GM23338 (cell line): ENCODE measurements around the gene BEND4. TPM values are rescaled to one million over a fixed set of nuclear protein-coding genes. Genes with fewer than 3 reads are reported as not detected.

Source experiments
- ATAC-seq: fragments of 200-7000 bp; cut with Tn5 transposase; 3 replicates; pipeline ENCODE4 v1.9.1; 2020
- DNase-seq: peaks from one replicate; pipeline ENCODE4 v3.0.0-alpha.2; 2015; ENCODE audit warnings: low spot score
- H2AFZ ChIP-seq: fragments of 200-600 bp; sonication (generic); 2 replicates; pipeline ENCODE4 v1.8.0; 2016; ENCODE audit warnings: antibody characterized with exemption, mild to moderate bottlenecking, moderate library complexity
- H3F3A ChIP-seq: fragments of 200-600 bp; sonication (generic); replicated peaks from 2 replicates; pipeline ENCODE4 v1.8.0; 2017; ENCODE audit warnings: antibody characterized with exemption, mixed run types, low read depth
- H3K27ac ChIP-seq: fragments of 200-600 bp; sonication (generic); 2 replicates; pipeline ENCODE4 v1.6.1; 2016; ENCODE audit warnings: low read depth
- H3K27me3 ChIP-seq: fragments of 200-600 bp; sonication (generic); 2 replicates; pipeline ENCODE4 v1.8.0; 2016; ENCODE audit warnings: mild to moderate bottlenecking, mixed run types, moderate library complexity; ENCODE audit not compliant: insufficient read depth
- H3K36me3 ChIP-seq: fragments of 200-600 bp; sonication (generic); 2 replicates; pipeline ENCODE4 v1.8.0; 2016; ENCODE audit warnings: mild to moderate bottlenecking; ENCODE audit not compliant: insufficient read depth
- H3K4me1 ChIP-seq: fragments of 200-600 bp; sonication (generic); 2 replicates; pipeline ENCODE4 v1.8.0; 2016; ENCODE audit warnings: mild to moderate bottlenecking, moderate library complexity; ENCODE audit not compliant: insufficient read depth
- H3K4me2 ChIP-seq: fragments of 200-600 bp; sonication (generic); 2 replicates; pipeline ENCODE4 v1.7.1; 2017; ENCODE audit warnings: mixed run types
- H3K4me3 ChIP-seq: fragments of 200-600 bp; sonication (generic); 2 replicates; pipeline ENCODE4 v1.6.1; 2016; ENCODE audit warnings: mixed run types
- H3K79me2 ChIP-seq: fragments of 200-600 bp; sonication (generic); replicated peaks from 2 replicates; pipeline ENCODE4 v1.8.0; 2017; ENCODE audit warnings: mild to moderate bottlenecking; ENCODE audit not compliant: insufficient read depth
- H3K9me2 ChIP-seq: fragments of 200-600 bp; sonication (generic); 2 replicates; pipeline ENCODE4 v1.8.0; 2017; ENCODE audit not compliant: insufficient read depth
- H4K20me1 ChIP-seq: fragments of 200-600 bp; sonication (generic); replicated peaks from 2 replicates; pipeline ENCODE4 v1.8.0; 2017; ENCODE audit warnings: mild to moderate bottlenecking; ENCODE audit not compliant: insufficient read depth
- H3K27ac Mint-ChIP-seq: 2 replicates; pipeline ENCODE4 v1.8.0; 2020; ENCODE audit warnings: inconsistent platforms, mild to moderate bottlenecking, moderate library complexity, mixed read lengths
- H3K27me3 Mint-ChIP-seq: 3 replicates; pipeline ENCODE4 v1.8.0; 2022; ENCODE audit warnings: low read depth, mild to moderate bottlenecking, moderate library complexity, mixed read lengths, inconsistent platforms; ENCODE audit not compliant: insufficient read depth, poor library complexity
- H3K36me3 Mint-ChIP-seq: 3 replicates; pipeline ENCODE4 v1.8.0; 2021; ENCODE audit warnings: low read depth, mild to moderate bottlenecking, inconsistent platforms, moderate library complexity, mixed read lengths
- H3K4me1 Mint-ChIP-seq: 3 replicates; pipeline ENCODE4 v1.8.0; 2020; ENCODE audit warnings: mild to moderate bottlenecking, inconsistent platforms, mixed read lengths
- H3K4me3 Mint-ChIP-seq: 3 replicates; pipeline ENCODE4 v1.8.0; 2021; ENCODE audit warnings: moderate library complexity, mild to moderate bottlenecking, inconsistent platforms, mixed read lengths
- H3K9me3 Mint-ChIP-seq: 3 replicates; pipeline ENCODE4 v1.8.0; 2020; ENCODE audit warnings: moderate library complexity, mild to moderate bottlenecking, inconsistent platforms, mixed read lengths
- CREB1 ChIP-seq: fragments of 250-450 bp; sonication (Bioruptor Pico); IDR thresholded peaks from 2 replicates; pipeline ENCODE4 v1.5.0; 2020; ENCODE audit warnings: low read depth, mild to moderate bottlenecking, moderate library complexity
- EZH2phosphoT487 ChIP-seq: fragments of 200-600 bp; sonication (generic); IDR thresholded peaks from one replicate; pipeline ENCODE4 v1.8.1; 2018; ENCODE audit warnings: antibody characterized with exemption; ENCODE audit not compliant: unreplicated experiment
- JUNB ChIP-seq: IDR thresholded peaks from one replicate; pipeline ENCODE4 v1.6.1; 2016; ENCODE audit warnings: antibody characterized with exemption; ENCODE audit not compliant: unreplicated experiment
- STAT1 ChIP-seq: IDR thresholded peaks from one replicate; pipeline ENCODE4 v1.6.1; 2016; ENCODE audit warnings: antibody characterized with exemption; ENCODE audit not compliant: unreplicated experiment
- ZNF462 ChIP-seq: fragments of 250-450 bp; sonication (Bioruptor Pico); IDR thresholded peaks from 2 replicates; pipeline ENCODE4 v1.5.0; 2020; ENCODE audit warnings: mild to moderate bottlenecking, moderate library complexity
- polyA plus RNA-seq: library from polyadenylated mRNA; unstranded; fragments of >200 nt; fragmentation: Nextera tagmentation; extraction: Ambion mirVana; gene quantifications from 2 replicates; pipeline ENCODE4 v1.2.1, GENCODE V29; 2016
- total RNA-seq: library from RNA; depleted of rRNA; stranded (reverse); fragments of >200 nt; shearing (Covaris generic); gene quantifications from 2 replicates; pipeline ENCODE4 v1.2.3, GENCODE V29; 2014; rRNA removed
- TF ChIP-seq, protein P1 (sequence below): IDR thresholded peaks from 2 replicates; pipeline ENCODE4 v1.6.1; 2016; ENCODE audit warnings: antibody characterized with exemption
- TF ChIP-seq, protein P2 (sequence below): IDR thresholded peaks from one replicate; pipeline ENCODE4 v1.6.1; 2018; ENCODE audit warnings: antibody characterized with exemption; ENCODE audit not compliant: unreplicated experiment

The BEND4 gene
- total and polyA plus RNA-seq, 2 experiments from 2014 or later, result 13.5 to 60.2 TPM

- DNase-seq (no peak), ATAC-seq (no peak)
- no peaks in the 10 kb centered on the region for H3K27me3 ChIP-seq
- no peak overlapping the region for H3K4me2 ChIP-seq
- Mint-ChIP-seq H3K27me3 (no peaks in the 10 kb centered on the region), H3K27ac (no peak overlapping the region), H3K4me1 (no peaks in the 10 kb centered on the region), H3K36me3 (peaks cover 9% of the 10 kb centered on the region; the same call in 2 of the 3 replicates), H3K9me3 (no peaks in the 10 kb centered on the region), H3K4me3 (no peak overlapping the region)
- no peaks in the 10 kb centered on the region for H3K9me2 ChIP-seq
- no peaks in the 10 kb centered on the region for H3K4me1 ChIP-seq
- H2AFZ ChIP-seq, result no peak overlapping the region
- H3K27ac ChIP-seq, result no peak overlapping the region
- H3K4me3 ChIP-seq, result no peak overlapping the region
- no peaks in the 10 kb centered on the region for H3K79me2 ChIP-seq
- H3F3A ChIP-seq, result no peaks in the 10 kb centered on the region
- TF ChIP-seq, protein P1, sequence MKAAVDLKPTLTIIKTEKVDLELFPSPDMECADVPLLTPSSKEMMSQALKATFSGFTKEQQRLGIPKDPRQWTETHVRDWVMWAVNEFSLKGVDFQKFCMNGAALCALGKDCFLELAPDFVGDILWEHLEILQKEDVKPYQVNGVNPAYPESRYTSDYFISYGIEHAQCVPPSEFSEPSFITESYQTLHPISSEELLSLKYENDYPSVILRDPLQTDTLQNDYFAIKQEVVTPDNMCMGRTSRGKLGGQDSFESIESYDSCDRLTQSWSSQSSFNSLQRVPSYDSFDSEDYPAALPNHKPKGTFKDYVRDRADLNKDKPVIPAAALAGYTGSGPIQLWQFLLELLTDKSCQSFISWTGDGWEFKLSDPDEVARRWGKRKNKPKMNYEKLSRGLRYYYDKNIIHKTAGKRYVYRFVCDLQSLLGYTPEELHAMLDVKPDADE, result no peak
- TF ChIP-seq CREB1 (CRISPR knock-in tag) (no peak), EZH2phosphoT487 (no peak), STAT1 (no peak), JUNB (no peak), ZNF462 (no peak)
- TF ChIP-seq, protein P2, sequence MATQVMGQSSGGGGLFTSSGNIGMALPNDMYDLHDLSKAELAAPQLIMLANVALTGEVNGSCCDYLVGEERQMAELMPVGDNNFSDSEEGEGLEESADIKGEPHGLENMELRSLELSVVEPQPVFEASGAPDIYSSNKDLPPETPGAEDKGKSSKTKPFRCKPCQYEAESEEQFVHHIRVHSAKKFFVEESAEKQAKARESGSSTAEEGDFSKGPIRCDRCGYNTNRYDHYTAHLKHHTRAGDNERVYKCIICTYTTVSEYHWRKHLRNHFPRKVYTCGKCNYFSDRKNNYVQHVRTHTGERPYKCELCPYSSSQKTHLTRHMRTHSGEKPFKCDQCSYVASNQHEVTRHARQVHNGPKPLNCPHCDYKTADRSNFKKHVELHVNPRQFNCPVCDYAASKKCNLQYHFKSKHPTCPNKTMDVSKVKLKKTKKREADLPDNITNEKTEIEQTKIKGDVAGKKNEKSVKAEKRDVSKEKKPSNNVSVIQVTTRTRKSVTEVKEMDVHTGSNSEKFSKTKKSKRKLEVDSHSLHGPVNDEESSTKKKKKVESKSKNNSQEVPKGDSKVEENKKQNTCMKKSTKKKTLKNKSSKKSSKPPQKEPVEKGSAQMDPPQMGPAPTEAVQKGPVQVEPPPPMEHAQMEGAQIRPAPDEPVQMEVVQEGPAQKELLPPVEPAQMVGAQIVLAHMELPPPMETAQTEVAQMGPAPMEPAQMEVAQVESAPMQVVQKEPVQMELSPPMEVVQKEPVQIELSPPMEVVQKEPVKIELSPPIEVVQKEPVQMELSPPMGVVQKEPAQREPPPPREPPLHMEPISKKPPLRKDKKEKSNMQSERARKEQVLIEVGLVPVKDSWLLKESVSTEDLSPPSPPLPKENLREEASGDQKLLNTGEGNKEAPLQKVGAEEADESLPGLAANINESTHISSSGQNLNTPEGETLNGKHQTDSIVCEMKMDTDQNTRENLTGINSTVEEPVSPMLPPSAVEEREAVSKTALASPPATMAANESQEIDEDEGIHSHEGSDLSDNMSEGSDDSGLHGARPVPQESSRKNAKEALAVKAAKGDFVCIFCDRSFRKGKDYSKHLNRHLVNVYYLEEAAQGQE, result no peak
- no peaks in the 10 kb centered on the region for H4K20me1 ChIP-seq
- no peaks in the 10 kb centered on the region for H3K36me3 ChIP-seq
Observed at GRCh38 chr4:42066402-42066801, 86.1 kb downstream of the BEND4 start.

Other genes starting within 250 kb of the BEND4 start
- 117 and 146 TPM in 2 replicates for gene TMEM33, start 217.2 kb downstream of the BEND4 start, total RNA-seq
- 43.5 and 46.2 TPM in 2 replicates for gene TMEM33, start 217.2 kb downstream of the BEND4 start, polyA plus RNA-seq
- 0.43 and 0.63 TPM in 2 replicates for gene DCAF4L1, start 170.9 kb downstream of the BEND4 start, total RNA-seq
- 0.37 and 0.55 TPM in 2 replicates for gene DCAF4L1, start 170.9 kb downstream of the BEND4 start, polyA plus RNA-seq
- gene SLC30A9, start 162.1 kb downstream of the BEND4 start, total RNA-seq, result 74.6 and 95.4 TPM in 2 replicates
- gene SLC30A9, start 162.1 kb downstream of the BEND4 start, polyA plus RNA-seq, result 51.9 and 67.3 TPM in 2 replicates
- 4.4 and 6.6 TPM in 2 replicates for gene SHISA3, start 244.8 kb upstream of the BEND4 start, total RNA-seq
- gene SHISA3, start 244.8 kb upstream of the BEND4 start, polyA plus RNA-seq, result 3.5 and 5.0 TPM in 2 replicates